Gastroesophageal sphincter (tissue), 3 donors: ENCODE results near the gene SLC8A1.

ENCODE experiments used
- EP300 ChIP-seq: sonication (generic); formaldehyde crosslinking; IDR thresholded peaks from one replicate; pipeline ENCODE4 v1.6.1; 2017; ENCODE audit warnings: antibody characterized with exemption, mild to moderate bottlenecking
- POLR2A ChIP-seq, 2 donors: fragments of 450-650 bp; IDR thresholded peaks; one replicate each; pipeline ENCODE4 v1.6.1; 2017; ENCODE audit warnings: antibody characterized with exemption in 2 of 2, mild to moderate bottlenecking in 2 of 2, moderate library complexity in 1 of 2
- POLR2AphosphoS5 ChIP-seq: sonication (generic); formaldehyde crosslinking; IDR thresholded peaks from one replicate; pipeline ENCODE4 v1.6.1; 2017; ENCODE audit warnings: antibody characterized with exemption
- TF ChIP-seq, protein P1 (sequence below), 4 experiments: fragments of 200-600 bp in 2 of 4; fragments of 450-650 bp in 2 of 4; sonication (generic) in 1 of 4; IDR thresholded peaks; one replicate each; pipeline ENCODE4 v1.5.1; 2017 to 2019; ENCODE audit warnings: antibody characterized with exemption in 4 of 4, mild to moderate bottlenecking in 2 of 4, moderate library complexity in 2 of 4

DNA sequence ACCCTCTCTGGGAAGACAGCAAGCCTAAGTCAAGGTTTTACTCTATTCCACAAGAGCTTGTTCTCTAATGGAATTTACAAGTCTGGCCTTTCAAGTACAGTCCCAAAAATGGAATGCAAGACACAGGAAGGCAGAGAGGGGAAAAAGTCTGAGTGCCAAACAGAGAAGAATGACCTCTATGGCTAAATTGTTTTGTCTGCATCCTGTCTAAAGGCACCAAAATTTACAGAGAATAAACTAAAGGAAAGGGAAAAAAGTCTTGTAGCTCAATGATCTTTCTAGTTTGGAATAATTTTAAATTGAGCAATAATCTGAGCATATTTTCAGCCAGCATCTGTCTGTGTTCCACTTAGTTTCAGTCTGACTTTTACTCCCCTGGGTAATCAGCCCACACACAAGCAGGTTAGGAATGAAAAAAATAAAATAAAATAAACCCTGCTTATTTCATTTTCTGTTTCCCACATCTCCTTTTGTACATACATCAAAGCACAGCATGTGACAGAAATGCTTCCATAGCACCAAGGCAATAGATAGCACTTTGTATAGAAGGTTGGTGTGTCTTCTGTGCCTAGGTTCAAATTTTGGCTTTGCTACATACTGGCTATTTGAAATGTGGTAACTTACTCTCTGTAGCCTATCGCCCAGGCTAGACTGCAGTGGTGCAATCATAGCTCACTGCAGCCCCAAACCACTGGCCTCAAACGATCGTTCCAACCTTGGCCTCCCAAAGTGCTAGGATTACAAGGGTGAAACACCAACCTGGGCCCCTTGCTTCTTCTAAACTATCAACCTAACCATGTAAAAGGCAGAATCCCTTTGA lies 105.1 kb downstream of the SLC8A1 start:
- TF ChIP-seq, protein P1, sequence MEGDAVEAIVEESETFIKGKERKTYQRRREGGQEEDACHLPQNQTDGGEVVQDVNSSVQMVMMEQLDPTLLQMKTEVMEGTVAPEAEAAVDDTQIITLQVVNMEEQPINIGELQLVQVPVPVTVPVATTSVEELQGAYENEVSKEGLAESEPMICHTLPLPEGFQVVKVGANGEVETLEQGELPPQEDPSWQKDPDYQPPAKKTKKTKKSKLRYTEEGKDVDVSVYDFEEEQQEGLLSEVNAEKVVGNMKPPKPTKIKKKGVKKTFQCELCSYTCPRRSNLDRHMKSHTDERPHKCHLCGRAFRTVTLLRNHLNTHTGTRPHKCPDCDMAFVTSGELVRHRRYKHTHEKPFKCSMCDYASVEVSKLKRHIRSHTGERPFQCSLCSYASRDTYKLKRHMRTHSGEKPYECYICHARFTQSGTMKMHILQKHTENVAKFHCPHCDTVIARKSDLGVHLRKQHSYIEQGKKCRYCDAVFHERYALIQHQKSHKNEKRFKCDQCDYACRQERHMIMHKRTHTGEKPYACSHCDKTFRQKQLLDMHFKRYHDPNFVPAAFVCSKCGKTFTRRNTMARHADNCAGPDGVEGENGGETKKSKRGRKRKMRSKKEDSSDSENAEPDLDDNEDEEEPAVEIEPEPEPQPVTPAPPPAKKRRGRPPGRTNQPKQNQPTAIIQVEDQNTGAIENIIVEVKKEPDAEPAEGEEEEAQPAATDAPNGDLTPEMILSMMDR (IDR thresholded peaks at IDR 0.05) = no peak
- TF ChIP-seq EP300 (no peak), POLR2AphosphoS5 (peak; percentile 14), POLR2A (IDR thresholded peaks at IDR 0.05) (no peak)
